Heart left ventricle (tissue), 16 donors: ENCODE measurements around the gene DKKL1. TPM values are rescaled to one million over a fixed set of nuclear protein-coding genes. Genes with fewer than 3 reads are reported as not detected.

Experiments
- ATAC-seq, 4 donors: fragments of 200-7000 bp; cut with Tn5 transposase; one replicate each; pipeline ENCODE4 v1.9.1; 2020 to 2022; ENCODE audit warnings: moderate library complexity in 4 of 4, mild to moderate bottlenecking in 3 of 4, moderate number of reproducible peaks in 1 of 4
- DNase-seq, 5 donors: peaks; one replicate each; pipeline ENCODE4 v3.0.0-alpha.2; 2020
- H3K27ac ChIP-seq, 12 donors: fragments of 200-600 bp; sonication (generic) in 4 of 12; one replicate each; pipeline versions ENCODE4 v1.5.0 to v1.8.0; 2016 to 2022; ENCODE audit warnings: mild to moderate bottlenecking in 2 of 12
- H3K27me3 ChIP-seq, 9 donors: fragments of 200-600 bp; sonication (generic) in 2 of 9; one replicate each; pipeline versions ENCODE4 v1.5.1 to v1.8.0; 2016 to 2022; ENCODE audit warnings: mild to moderate bottlenecking in 3 of 9
- H3K36me3 ChIP-seq, 9 donors: fragments of 200-600 bp; sonication (generic) in 2 of 9; one replicate each; pipeline versions ENCODE4 v1.5.0 to v1.8.0; 2018 to 2022; ENCODE audit warnings: mild to moderate bottlenecking in 2 of 9
- H3K4me1 ChIP-seq, 12 donors: fragments of 200-600 bp; sonication (generic) in 4 of 12; one replicate each; pipeline versions ENCODE4 v1.5.0 to v1.8.0; 2016 to 2022; ENCODE audit warnings: mild to moderate bottlenecking in 3 of 12
- H3K4me3 ChIP-seq, 12 donors: fragments of 200-600 bp; sonication (generic) in 4 of 12; one replicate each; pipeline versions ENCODE4 v1.5.0 to v1.8.0; 2017 to 2022; ENCODE audit warnings: mild to moderate bottlenecking in 9 of 12, moderate library complexity in 4 of 12
- H3K9me3 ChIP-seq, 12 donors: fragments of 200-600 bp; sonication (generic) in 4 of 12; one replicate each; pipeline versions ENCODE4 v1.5.0 to v1.8.0; 2016 to 2022; ENCODE audit warnings: mild to moderate bottlenecking in 1 of 12
- CTCF ChIP-seq, 12 donors: fragments of 200-600 bp; sonication (generic) in 4 of 12; IDR thresholded peaks; one replicate each; pipeline versions ENCODE4 v1.5.0 to v1.8.0; 2018 to 2022; ENCODE audit warnings: antibody characterized with exemption in 12 of 12, mild to moderate bottlenecking in 5 of 12
- POLR2A ChIP-seq, 2 donors: fragments of 450-650 bp; IDR thresholded peaks; one replicate each; pipeline ENCODE4 v1.6.1; 2017; ENCODE audit warnings: antibody characterized with exemption in 2 of 2, mild to moderate bottlenecking in 2 of 2, moderate library complexity in 2 of 2
- WGBS, 4 donors: extraction: QIAGEN DNeasy Blood & Tissue Kit in 2 of 4; methylation state at CpG; one replicate each; pipeline versions ENCODE4 v1.1.5 to v1.1.7; 2013 to 2018; 5-methylcytosine and 5-hydroxymethylcytosine counted together
- intact Hi-C, 10 donors: fragments of 100-400 bp; cut with DNase I; formaldehyde crosslinking; loops; one replicate each; pipeline versions ENCODE4 v1.11.1 to v1.14.2; 2022
- polyA plus RNA-seq, 2 donors: library from polyadenylated mRNA; stranded (reverse); fragments of 200-250 nt; gene quantifications; one replicate each; pipeline ENCODE4 v1.2.3, GENCODE V29; 2013
- total RNA-seq, 9 donors: library from RNA; depleted of rRNA in 2 of 9; stranded (reverse); fragments of >200 nt in 2 of 9; fragmentation: NEBNext Ultra II Directional in 3 of 9; extraction: Animal tissue kit (Norgen Biotek cat#: 25700) in 3 of 9; gene quantifications; one replicate each; pipeline versions ENCODE4 v1.1.0 to v1.2.4, GENCODE V29; 2016 to 2023
- donor health status: ischemic (EF 13 %, LVEDD 7.1; RV severe dilation, severe dysfunction).
- donor health status: healthy with polysubstance abuse.
- donor health status: DM: no; HTN: yes; CAD: no.
- donor health status: DM: no; HTN: no; CAD: no.
- donor health status: ischemic (EF 25% LVEDD 6.9; RV normal size, moderate dysfunction).
- donor health status: ischemic (EF 25% LVEDD 5.7; RV mildly dilated, moderate dysfunction).
- donor health status: healthy.
- donor health status: DM: yes; HTN: yes; CAD: no.
- donor health status: ischemic (EF 35%, LVEDD 5.7; RV mildly dilated, moderate dysfunction).
- donor health status: nonischemic (EF 11% LVEDD 7.7; RV severe dilation, severe dysfunction).
- donor health status: DM: yes; HTN: yes; CAD: no.
- donor health status: PGD.
- donor health status: ischemic (EF 29% LVEDD 5.4; RV normal size, mild dysfunction).
- donor health status: nonischemic (EF 23%, LVEDD 6.1; RV moderate dilation, normal function).

DKKL1 gene
- total and polyA plus RNA-seq, 11 donors: 0.24 to 0.51 TPM; not detected in 9

DNA sequence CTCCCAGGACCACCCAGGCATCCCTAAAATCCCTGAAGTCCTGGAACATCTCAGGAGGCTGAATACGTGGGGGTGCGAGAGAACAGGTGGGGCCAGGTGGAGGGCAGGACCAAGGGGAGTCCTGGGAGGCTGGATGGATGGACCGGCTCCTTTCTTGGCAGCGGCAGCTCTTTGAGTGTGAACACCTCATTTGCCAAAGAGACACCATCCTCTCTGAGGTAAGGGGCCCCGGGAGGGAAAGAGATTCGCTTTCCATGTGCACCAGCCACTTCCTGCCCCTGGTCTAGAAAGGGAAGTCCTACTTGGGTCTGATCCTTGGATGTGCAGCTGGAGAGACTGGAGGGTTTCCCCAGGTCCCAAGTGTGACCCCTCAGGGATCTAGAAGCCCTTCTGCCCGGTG, 43.4 kb downstream of the DKKL1 start:
- 60 to 75% (median 71%) methylated on average over 7 of the region's 7 CpGs for WGBS, 4 donors
- Histone ChIP-seq H3K4me1 (peaks cover 0 to 21% (median 0%) of the 10 kb centered on the region in 12 donors), H3K27ac (no peak overlapping the region), H3K27me3 (peaks cover 0 to 4% (median 0%) of the 10 kb centered on the region in 9 donors), H3K36me3 (no peaks in the 10 kb centered on the region), H3K4me3 (no peak overlapping the region), H3K9me3 (no peaks in the 10 kb centered on the region)
- no peak for TF ChIP-seq CTCF (IDR thresholded peaks at IDR 0.05)
- TF ChIP-seq POLR2A (IDR thresholded peaks at IDR 0.05): no peak
- ATAC-seq (no peak), DNase-seq (no peak)
- intact Hi-C loops: no loop called here

- intact Hi-C loops: no loop called here
- 86 to 89% (median 87%) methylated on average over 16 of the region's 16 CpGs for WGBS, 4 donors
- H3K27ac ChIP-seq: no peak overlapping the region
- H3K4me1 ChIP-seq: peaks cover 0 to 21% (median 0%) of the 10 kb centered on the region in 12 donors
- H3K27me3 ChIP-seq: peaks cover 0 to 4% (median 0%) of the 10 kb centered on the region in 9 donors
- no peak overlapping the region for H3K4me3 ChIP-seq
- ATAC-seq (no peak), DNase-seq (no peak)
- no peaks in the 10 kb centered on the region for H3K36me3 ChIP-seq
- TF ChIP-seq CTCF (IDR thresholded peaks at IDR 0.05) (no peak), POLR2A (IDR thresholded peaks at IDR 0.05) (no peak)
- no peaks in the 10 kb centered on the region for H3K9me3 ChIP-seq
These were observed 43.9 kb downstream of the DKKL1 start for GRCh38 chr19:49407482-49408015.

DNA sequence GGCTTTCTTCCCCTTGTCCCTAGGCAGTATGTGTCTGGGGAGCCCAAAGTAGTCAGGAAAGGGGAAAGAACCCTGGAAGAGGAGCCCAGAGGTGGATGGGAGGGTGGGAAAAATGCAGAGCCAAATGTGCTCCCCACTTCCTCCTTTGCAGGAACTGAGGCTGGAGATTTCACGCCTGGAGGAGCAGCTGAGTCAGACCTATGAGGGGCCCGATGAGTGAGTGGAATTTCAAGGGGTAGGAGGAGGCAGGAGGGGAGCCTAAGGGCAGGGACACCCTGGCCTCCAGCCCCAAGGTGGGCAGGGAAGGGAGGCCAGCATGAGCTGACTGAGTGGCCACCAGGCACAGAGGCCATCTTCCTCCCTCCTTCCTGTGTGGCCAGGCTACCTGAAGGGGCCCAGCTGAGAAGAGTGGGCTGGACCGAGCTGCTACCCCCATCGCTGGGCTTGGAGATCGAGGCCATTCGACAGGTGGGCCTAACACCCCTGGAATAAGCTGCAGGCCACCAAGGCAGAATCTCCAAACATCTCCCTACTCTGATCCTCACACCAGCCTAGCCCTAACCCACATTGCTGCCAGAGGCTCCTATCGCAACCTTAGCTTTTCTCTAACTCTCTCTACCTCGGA, 45.3 kb downstream of the DKKL1 start:
- intact Hi-C loops: no loop called here
- H3K4me1 ChIP-seq: peaks cover 0 to 21% (median 0%) of the 10 kb centered on the region in 12 donors
- TF ChIP-seq POLR2A (IDR thresholded peaks at IDR 0.05): no peak
- TF ChIP-seq CTCF (IDR thresholded peaks at IDR 0.05): no peak
- H3K36me3 ChIP-seq: no peaks in the 10 kb centered on the region
- 79 to 85% (median 83%) methylated on average over 8 of the region's 8 CpGs for WGBS, 4 donors
- H3K27ac ChIP-seq: no peak overlapping the region
- DNase-seq (no peak), ATAC-seq (no peak)
- H3K27me3 ChIP-seq: peaks cover 0 to 4% (median 0%) of the 10 kb centered on the region in 9 donors
- H3K4me3 ChIP-seq: no peak overlapping the region
- no peaks in the 10 kb centered on the region for H3K9me3 ChIP-seq

DNA sequence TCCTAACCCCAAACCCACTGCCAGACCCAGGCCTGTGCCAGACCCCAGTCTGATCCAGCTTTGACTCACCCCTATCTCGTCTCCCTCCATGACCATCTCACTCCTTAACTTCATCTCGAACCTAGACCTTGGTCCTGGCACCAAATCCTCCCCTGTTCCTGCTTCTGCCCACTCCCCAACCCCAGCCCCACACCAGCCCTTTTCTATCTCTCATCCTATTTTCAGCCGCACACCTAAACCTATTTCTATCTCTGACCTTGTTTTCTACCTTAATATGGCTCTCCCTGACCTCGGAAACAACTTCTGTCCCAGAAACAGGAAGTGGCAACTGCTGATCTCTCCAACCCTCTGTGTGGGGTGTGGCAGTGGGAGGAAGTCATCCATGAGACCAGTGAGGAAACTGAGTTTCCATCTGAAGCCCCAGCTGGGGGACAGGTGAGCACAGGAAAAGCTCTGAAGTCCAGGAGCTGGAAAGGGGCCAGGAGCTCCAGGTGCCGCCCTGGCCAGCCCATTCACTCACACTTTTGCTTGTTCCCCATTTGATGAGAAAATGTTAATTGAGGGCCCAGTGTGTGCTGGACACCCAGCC, 45.9 kb downstream of the DKKL1 start:
- intact Hi-C loops: no loop called here
- DNase-seq (no peak), ATAC-seq (no peak)
- H3K9me3 ChIP-seq: no peaks in the 10 kb centered on the region
- no peak overlapping the region for H3K27ac ChIP-seq
- no peak for TF ChIP-seq CTCF (IDR thresholded peaks at IDR 0.05)
- TF ChIP-seq POLR2A (IDR thresholded peaks at IDR 0.05): no peak
- H3K36me3 ChIP-seq: no peaks in the 10 kb centered on the region
- H3K27me3 ChIP-seq: peaks cover 0 to 5% (median 0%) of the 10 kb centered on the region in 9 donors
- H3K4me1 ChIP-seq: peaks cover 0 to 21% (median 0%) of the 10 kb centered on the region in 12 donors
- no peak overlapping the region for H3K4me3 ChIP-seq
- WGBS, 4 donors: 73 to 79% (median 75%) methylated on average over 5 of the region's 5 CpGs
